ENCODE data around the gene CMSS1. TPM values are rescaled to one million over a fixed set of nuclear protein-coding genes. Genes with fewer than 3 reads are reported as not detected.

CMSS1 gene
- polyA plus RNA-seq, 1 of the 3 experiments (the other 2 are of a cell fraction) = 9.1 TPM

DNA sequence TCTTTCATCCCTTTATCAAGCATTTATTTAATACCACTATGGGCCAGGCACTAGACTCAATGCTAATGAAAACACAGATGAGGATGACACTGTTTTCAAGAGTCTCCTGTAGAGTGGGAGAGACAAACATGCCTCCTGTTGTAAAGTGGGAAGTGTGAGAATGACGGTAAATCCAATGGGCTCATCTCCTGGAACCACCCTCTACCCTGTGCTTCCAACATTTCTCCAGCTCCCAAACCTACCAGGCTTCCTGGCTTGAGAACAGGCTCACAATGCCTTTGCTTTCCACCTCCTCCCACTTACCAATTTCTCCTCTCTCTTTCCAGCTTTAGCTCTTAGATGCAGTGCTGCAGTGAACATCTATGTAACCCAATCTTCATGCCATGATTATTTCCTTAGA is 389.0 kb downstream of the CMSS1 start (continued):
- TF ChIP-seq, protein P1, sequence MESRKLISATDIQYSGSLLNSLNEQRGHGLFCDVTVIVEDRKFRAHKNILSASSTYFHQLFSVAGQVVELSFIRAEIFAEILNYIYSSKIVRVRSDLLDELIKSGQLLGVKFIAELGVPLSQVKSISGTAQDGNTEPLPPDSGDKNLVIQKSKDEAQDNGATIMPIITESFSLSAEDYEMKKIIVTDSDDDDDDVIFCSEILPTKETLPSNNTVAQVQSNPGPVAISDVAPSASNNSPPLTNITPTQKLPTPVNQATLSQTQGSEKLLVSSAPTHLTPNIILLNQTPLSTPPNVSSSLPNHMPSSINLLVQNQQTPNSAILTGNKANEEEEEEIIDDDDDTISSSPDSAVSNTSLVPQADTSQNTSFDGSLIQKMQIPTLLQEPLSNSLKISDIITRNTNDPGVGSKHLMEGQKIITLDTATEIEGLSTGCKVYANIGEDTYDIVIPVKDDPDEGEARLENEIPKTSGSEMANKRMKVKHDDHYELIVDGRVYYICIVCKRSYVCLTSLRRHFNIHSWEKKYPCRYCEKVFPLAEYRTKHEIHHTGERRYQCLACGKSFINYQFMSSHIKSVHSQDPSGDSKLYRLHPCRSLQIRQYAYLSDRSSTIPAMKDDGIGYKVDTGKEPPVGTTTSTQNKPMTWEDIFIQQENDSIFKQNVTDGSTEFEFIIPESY (IDR thresholded peaks at IDR 0.05; ENCODE audit: borderline replicate concordance, low read depth) = no peak
- no peak for TF ChIP-seq ELF1 (IDR thresholded peaks at IDR 0.05)

DNA sequence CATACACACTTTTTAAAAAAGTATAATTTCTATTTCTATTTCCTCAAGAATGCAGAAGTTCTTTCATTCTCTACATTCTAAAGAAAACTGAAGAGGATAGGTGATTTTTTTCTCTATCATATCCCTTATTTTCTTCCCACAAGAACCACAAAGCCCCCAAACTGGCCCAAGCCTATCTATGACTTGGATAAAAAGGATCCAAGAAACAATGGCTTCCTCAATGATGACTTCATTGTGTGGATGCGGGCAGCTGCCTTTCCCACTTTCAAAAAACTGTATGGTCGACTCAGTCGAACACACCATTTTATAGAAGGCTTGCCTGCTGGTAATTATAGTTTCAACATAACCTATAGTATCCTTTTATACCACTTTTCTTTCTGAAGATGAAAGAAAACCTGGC is 390.2 kb downstream of the CMSS1 start:
- Histone ChIP-seq H3K4me1 (ENCODE audit: control insufficient read depth in 1 of 2, insufficient read depth in 2 of 2, low read depth in 1 of 2, low read length in 1 of 2) (no peaks in the 10 kb centered on the region; a peak in 2 of 4 replicates), H3K27ac (ENCODE audit: low read depth in 2 of 2, low read length in 1 of 2) (no peak overlapping the region), H3K79me2 (ENCODE audit: insufficient read depth) (no peaks in the 10 kb centered on the region), H3K4me3 (ENCODE audit: low read depth in 2 of 2, low read length in 1 of 2) (no peak overlapping the region), H3K9ac (no peak overlapping the region), H3F3A (replicated peaks; ENCODE audit: insufficient read depth) (no peaks in the 10 kb centered on the region), H3K9me3 (no peaks in the 10 kb centered on the region; the same call in 1 of the 2 replicates), H3K9me2 (no peaks in the 10 kb centered on the region), H4K20me1 (ENCODE audit: insufficient read depth) (no peaks in the 10 kb centered on the region), H2AFZ (ENCODE audit: low read depth) (no peak overlapping the region), H3K27me3 (ENCODE audit: insufficient read depth) (no peaks in the 10 kb centered on the region), H3K4me2 (no peak overlapping the region), H3K36me3 (replicated peaks in 1 of 2; ENCODE audit: control insufficient read depth in 1 of 2, insufficient read depth in 2 of 2, low read length in 1 of 2) (no peaks in the 10 kb centered on the region)
- TF ChIP-seq GATA2 (CRISPR knock-in tag; IDR thresholded peaks at IDR 0.05) (no peak), MEF2A (IDR thresholded peaks at IDR 0.05; ENCODE audit: borderline replicate concordance, low read depth) (no peak), JUND (IDR thresholded peaks at IDR 0.05) (no peak), RCOR1 (IDR thresholded peaks at IDR 0.05; ENCODE audit: low read length) (no peak), RXRA (IDR thresholded peaks at IDR 0.05; ENCODE audit: borderline replicate concordance, low read depth) (no peak)
- POLR2A ChIA-PET = no interaction called here
- CTCF ChIA-PET = interaction anchor here (0.8 kb wide), 1 partner anchor 139 kb away, joined by 3 read pairs; no protein-coding TSS in a partner anchor
- DNase-seq = no peak
- 95% methylated on average over 3 of the region's 3 CpGs for WGBS (ENCODE audit: low lambda C conversion rate)

DNA sequence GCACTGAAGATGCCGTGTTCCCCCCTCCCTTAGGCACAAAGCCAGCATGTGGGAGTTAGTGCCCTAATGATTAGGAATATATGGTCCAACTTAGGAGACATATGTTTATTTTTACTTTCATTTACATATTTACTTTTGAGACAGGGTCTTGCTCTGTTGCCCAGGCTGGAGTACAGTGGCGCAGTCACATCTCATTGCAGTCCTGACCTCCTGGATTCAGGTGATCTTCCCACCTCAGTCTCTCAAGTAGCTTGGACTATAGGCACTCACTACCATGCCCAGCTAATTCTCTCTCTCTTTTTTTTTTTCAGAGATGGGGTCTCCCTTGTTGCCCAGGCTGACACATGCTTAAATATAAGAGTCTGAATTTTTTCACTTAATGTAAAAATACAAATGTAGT is 391.5 kb downstream of the CMSS1 start:
- Histone ChIP-seq H3K4me3 (ENCODE audit: low read depth in 2 of 2, low read length in 1 of 2) (no peak overlapping the region), H3K27ac (ENCODE audit: low read depth in 2 of 2, low read length in 1 of 2) (no peak overlapping the region), H3K4me1 (ENCODE audit: control insufficient read depth in 1 of 2, insufficient read depth in 2 of 2, low read depth in 1 of 2, low read length in 1 of 2) (no peaks in the 10 kb centered on the region; a peak in 2 of 4 replicates), H3F3A (replicated peaks; ENCODE audit: insufficient read depth) (no peaks in the 10 kb centered on the region), H3K9me3 (no peaks in the 10 kb centered on the region), H3K27me3 (ENCODE audit: insufficient read depth) (no peaks in the 10 kb centered on the region), H3K9ac (no peak overlapping the region), H4K20me1 (ENCODE audit: insufficient read depth) (no peaks in the 10 kb centered on the region), H3K36me3 (replicated peaks in 1 of 2; ENCODE audit: control insufficient read depth in 1 of 2, insufficient read depth in 2 of 2, low read length in 1 of 2) (no peaks in the 10 kb centered on the region), H2AFZ (ENCODE audit: low read depth) (no peak overlapping the region), H3K4me2 (no peak overlapping the region), H3K9me2 (no peaks in the 10 kb centered on the region), H3K79me2 (ENCODE audit: insufficient read depth) (no peaks in the 10 kb centered on the region)
- DNase-seq = no peak
- ChIA-PET CTCF (no interaction called here), POLR2A (no interaction called here)
- WGBS (ENCODE audit: low lambda C conversion rate) = 88% methylated on average over 2 of the region's 2 CpGs
- TF ChIP-seq, protein P1 (IDR thresholded peaks at IDR 0.05; ENCODE audit: borderline replicate concordance, low read depth) = no peak
- TF ChIP-seq POLR2AphosphoS5 (IDR thresholded peaks at IDR 0.05; ENCODE audit: low read depth, low read length) = no peak
- no peak for TF ChIP-seq USF1 (IDR thresholded peaks at IDR 0.05; ENCODE audit: borderline replicate concordance, low read depth)
- TF ChIP-seq, protein P2, sequence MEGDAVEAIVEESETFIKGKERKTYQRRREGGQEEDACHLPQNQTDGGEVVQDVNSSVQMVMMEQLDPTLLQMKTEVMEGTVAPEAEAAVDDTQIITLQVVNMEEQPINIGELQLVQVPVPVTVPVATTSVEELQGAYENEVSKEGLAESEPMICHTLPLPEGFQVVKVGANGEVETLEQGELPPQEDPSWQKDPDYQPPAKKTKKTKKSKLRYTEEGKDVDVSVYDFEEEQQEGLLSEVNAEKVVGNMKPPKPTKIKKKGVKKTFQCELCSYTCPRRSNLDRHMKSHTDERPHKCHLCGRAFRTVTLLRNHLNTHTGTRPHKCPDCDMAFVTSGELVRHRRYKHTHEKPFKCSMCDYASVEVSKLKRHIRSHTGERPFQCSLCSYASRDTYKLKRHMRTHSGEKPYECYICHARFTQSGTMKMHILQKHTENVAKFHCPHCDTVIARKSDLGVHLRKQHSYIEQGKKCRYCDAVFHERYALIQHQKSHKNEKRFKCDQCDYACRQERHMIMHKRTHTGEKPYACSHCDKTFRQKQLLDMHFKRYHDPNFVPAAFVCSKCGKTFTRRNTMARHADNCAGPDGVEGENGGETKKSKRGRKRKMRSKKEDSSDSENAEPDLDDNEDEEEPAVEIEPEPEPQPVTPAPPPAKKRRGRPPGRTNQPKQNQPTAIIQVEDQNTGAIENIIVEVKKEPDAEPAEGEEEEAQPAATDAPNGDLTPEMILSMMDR (IDR thresholded peaks at IDR 0.05) = no peak
- no peak for TF ChIP-seq EP300 (IDR thresholded peaks at IDR 0.05; ENCODE audit: borderline replicate concordance in 1 of 2, low read depth in 1 of 2, low read length in 1 of 2)
- TF ChIP-seq SIN3A (IDR thresholded peaks at IDR 0.05; ENCODE audit: borderline replicate concordance, low read depth, low read length) = no peak
- TF ChIP-seq, protein P3, sequence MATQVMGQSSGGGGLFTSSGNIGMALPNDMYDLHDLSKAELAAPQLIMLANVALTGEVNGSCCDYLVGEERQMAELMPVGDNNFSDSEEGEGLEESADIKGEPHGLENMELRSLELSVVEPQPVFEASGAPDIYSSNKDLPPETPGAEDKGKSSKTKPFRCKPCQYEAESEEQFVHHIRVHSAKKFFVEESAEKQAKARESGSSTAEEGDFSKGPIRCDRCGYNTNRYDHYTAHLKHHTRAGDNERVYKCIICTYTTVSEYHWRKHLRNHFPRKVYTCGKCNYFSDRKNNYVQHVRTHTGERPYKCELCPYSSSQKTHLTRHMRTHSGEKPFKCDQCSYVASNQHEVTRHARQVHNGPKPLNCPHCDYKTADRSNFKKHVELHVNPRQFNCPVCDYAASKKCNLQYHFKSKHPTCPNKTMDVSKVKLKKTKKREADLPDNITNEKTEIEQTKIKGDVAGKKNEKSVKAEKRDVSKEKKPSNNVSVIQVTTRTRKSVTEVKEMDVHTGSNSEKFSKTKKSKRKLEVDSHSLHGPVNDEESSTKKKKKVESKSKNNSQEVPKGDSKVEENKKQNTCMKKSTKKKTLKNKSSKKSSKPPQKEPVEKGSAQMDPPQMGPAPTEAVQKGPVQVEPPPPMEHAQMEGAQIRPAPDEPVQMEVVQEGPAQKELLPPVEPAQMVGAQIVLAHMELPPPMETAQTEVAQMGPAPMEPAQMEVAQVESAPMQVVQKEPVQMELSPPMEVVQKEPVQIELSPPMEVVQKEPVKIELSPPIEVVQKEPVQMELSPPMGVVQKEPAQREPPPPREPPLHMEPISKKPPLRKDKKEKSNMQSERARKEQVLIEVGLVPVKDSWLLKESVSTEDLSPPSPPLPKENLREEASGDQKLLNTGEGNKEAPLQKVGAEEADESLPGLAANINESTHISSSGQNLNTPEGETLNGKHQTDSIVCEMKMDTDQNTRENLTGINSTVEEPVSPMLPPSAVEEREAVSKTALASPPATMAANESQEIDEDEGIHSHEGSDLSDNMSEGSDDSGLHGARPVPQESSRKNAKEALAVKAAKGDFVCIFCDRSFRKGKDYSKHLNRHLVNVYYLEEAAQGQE (IDR thresholded peaks at IDR 0.05; ENCODE audit: low read depth, low read length) = no peak
- TF ChIP-seq, protein P4, sequence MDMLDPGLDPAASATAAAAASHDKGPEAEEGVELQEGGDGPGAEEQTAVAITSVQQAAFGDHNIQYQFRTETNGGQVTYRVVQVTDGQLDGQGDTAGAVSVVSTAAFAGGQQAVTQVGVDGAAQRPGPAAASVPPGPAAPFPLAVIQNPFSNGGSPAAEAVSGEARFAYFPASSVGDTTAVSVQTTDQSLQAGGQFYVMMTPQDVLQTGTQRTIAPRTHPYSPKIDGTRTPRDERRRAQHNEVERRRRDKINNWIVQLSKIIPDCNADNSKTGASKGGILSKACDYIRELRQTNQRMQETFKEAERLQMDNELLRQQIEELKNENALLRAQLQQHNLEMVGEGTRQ (IDR thresholded peaks at IDR 0.05; ENCODE audit: borderline replicate concordance, low read depth, low read length) = no peak

Data from SK-N-SH (cell line).